Kidney epithelial cell (primary cell): ENCODE results near the gene DDX39A. TPM values are rescaled to one million over a fixed set of nuclear protein-coding genes. Genes with fewer than 3 reads are reported as not detected.
A peak's percentile ranks its signal among the peaks of the same experiment; 100 is the strongest.

Source experiments
- DNase-seq: peaks from one replicate; pipeline ENCODE4 v3.0.0-alpha.2; 2010; ENCODE audit warnings: low read depth
- H3K27me3 ChIP-seq: 2 replicates; pipeline ENCODE4 v1.6.0; 2011; ENCODE audit warnings: low read length; ENCODE audit not compliant: control insufficient read depth, insufficient read depth
- H3K36me3 ChIP-seq: 2 replicates; pipeline ENCODE4 v1.5.1; 2011; ENCODE audit warnings: low read length; ENCODE audit not compliant: control insufficient read depth, insufficient read depth
- H3K4me3 ChIP-seq: 2 replicates; pipeline ENCODE4 v1.5.1; 2011; ENCODE audit warnings: low read depth, mild to moderate bottlenecking, control low read depth, low read length
- total RNA-seq: library from RNA; depleted of rRNA; stranded (reverse); fragments of >200 nt; gene quantifications from 2 replicates; pipeline ENCODE4 v1.2.3, GENCODE V29; 2015
- TF ChIP-seq, protein P1 (sequence below): IDR thresholded peaks from 2 replicates; pipeline ENCODE4 v1.5.1; 2011; ENCODE audit warnings: mild to moderate bottlenecking, moderate library complexity, low read length, control low read depth, inconsistent platforms; ENCODE audit not compliant: insufficient read depth, poor library complexity, severe bottlenecking

The DDX39A gene
- total RNA-seq, 1 donor from 2014 or later: 96.4 TPM

DNA sequence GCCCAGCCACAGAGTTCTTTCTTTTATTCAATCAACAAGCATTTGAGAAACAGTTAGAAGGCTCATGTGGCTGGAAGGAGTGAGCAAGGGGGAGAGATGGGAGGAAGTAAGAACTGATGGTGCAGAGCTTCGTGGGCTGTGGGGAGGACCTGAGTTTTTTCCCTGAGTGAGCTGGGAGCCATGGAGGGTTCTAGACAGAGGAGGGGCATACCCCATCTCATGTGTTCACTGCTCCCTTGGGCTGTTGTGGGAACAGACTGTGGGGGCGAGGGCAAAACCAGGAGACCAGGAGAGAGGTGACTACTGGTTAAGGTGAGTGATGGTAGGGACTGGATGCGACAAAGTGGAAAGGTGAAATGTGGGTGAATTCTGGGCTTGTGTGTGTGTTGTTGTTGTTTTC, 11.6 kb upstream of the DDX39A start:
- TF ChIP-seq, protein P1, sequence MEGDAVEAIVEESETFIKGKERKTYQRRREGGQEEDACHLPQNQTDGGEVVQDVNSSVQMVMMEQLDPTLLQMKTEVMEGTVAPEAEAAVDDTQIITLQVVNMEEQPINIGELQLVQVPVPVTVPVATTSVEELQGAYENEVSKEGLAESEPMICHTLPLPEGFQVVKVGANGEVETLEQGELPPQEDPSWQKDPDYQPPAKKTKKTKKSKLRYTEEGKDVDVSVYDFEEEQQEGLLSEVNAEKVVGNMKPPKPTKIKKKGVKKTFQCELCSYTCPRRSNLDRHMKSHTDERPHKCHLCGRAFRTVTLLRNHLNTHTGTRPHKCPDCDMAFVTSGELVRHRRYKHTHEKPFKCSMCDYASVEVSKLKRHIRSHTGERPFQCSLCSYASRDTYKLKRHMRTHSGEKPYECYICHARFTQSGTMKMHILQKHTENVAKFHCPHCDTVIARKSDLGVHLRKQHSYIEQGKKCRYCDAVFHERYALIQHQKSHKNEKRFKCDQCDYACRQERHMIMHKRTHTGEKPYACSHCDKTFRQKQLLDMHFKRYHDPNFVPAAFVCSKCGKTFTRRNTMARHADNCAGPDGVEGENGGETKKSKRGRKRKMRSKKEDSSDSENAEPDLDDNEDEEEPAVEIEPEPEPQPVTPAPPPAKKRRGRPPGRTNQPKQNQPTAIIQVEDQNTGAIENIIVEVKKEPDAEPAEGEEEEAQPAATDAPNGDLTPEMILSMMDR: no peak
- H3K27me3 ChIP-seq: no peaks in the 10 kb centered on the region
- H3K36me3 ChIP-seq: no peaks in the 10 kb centered on the region
- DNase-seq: no peak
- no peak overlapping the region for H3K4me3 ChIP-seq

DNA sequence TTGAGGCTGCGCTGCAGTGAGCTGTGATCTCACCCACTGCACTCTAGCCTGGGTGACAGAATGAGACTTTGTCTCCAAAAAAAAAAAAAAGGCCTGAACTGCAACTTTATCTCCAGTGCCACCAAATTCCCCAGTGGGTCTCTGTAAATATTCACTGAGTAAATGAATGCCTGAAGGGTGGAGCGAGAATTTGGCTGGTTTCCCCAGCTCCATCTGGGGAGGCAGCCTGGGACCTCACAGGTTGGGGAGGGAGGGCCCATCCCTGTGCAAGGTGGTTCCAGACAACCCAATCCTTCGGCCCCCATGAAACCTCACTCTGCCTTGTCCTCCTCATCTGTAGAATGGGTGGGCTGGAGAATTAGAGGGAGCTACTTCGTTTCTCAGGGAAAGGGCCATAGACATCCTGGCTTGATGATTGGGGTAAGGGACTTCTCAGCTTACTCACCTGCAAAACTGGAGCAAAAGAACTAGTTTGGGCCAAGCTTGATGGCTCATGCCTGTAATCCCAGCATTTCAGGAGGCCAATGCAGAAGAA, 9.8 kb upstream of the DDX39A start:
- TF ChIP-seq, protein P1: no peak
- Histone ChIP-seq H3K27me3 (no peaks in the 10 kb centered on the region), H3K36me3 (no peaks in the 10 kb centered on the region), H3K4me3 (no peak overlapping the region)
- no peak for DNase-seq

DNA sequence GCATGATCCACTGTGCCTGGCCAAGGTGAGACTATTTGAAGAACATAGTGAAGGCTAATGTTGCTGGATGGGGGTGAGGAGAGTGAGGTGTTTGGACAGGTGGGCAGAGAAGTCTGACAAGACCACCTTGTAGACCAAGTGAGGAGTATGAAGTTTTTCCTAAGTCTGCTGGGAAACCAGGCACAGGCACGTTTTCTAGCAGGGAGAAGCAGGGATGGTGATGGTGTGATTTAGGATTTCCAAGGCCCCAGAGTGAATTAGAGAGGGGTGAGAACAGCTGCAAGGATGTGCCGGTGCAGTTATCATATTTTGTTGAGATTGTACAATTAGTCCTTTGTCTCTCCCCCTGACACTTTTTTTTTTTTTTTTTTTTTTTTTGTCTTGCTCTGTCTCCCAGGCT, 8.3 kb upstream of the DDX39A start:
- Histone ChIP-seq H3K27me3 (no peaks in the 10 kb centered on the region), H3K4me3 (no peak overlapping the region), H3K36me3 (no peaks in the 10 kb centered on the region)
- no peak for DNase-seq
- TF ChIP-seq, protein P1: no peak

DNA sequence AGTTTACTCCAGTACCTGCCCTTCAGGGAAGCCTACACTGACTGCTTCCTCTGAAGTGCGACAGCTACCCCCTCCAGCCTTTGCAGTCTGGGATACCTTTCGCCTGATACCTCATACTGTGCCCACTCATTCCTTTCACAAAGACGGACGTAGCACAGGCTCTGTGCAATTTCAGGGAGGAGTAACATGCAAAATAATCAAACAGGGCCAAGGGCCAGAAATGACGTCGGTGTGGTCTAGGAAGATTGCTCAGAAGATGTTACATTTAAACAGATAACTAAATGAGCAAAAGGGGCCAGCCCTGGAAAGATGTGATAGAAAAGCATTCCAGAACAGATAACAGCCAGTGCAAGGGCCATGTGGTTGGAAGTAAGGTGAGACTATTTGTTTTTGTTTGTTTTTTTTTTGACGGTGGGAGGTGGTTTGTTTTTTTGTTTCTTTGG, 6.6 kb upstream of the DDX39A start:
- Histone ChIP-seq H3K27me3 (no peaks in the 10 kb centered on the region), H3K4me3 (no peak overlapping the region), H3K36me3 (no peaks in the 10 kb centered on the region)
- DNase-seq: no peak
- TF ChIP-seq, protein P1: no peak

DNA sequence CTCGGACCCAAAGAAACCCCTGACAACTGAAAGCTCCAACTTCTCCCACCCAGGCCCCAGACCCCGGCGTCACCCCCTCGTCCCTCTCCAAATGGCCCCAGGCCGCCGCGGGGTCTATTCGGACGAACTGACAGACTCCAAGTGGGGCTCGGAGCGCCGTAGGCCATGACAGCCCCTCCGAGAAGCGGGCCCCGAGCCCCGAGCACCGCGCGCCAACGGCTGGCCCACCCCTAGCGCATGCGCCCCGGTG, 360 bp downstream of the DDX39A start:
- no peak for DNase-seq
- Histone ChIP-seq H3K36me3 (no peaks in the 10 kb centered on the region), H3K4me3 (peak overlapping the region; percentile 90), H3K27me3 (no peaks in the 10 kb centered on the region)
- TF ChIP-seq, protein P1: no peak

DNA sequence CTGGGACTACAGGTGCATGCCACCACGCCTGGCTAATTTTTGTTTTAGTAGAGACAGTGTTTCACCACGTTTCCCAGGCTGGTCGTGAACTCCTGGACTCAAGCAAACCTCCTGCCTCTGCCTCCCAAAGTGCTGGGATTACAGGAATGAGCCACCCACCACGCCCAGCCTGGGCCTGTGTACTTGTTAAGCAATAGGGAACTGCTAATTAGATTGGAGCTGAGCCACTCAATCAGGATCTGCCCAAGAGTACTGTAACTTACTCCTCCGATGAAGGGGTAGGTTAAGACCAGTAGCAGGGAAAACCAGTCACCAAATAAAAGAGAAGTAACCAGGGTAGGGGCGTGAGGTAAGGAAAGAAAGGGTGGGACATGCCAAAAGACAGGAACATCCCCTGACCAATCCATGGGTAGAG, 2.3 kb downstream of the DDX39A start:
- Histone ChIP-seq H3K36me3 (peaks cover 6% of the 10 kb centered on the region), H3K4me3 (no peak overlapping the region), H3K27me3 (no peaks in the 10 kb centered on the region)
- no peak for DNase-seq
- TF ChIP-seq, protein P1: no peak
